Stimulated activated CD4-positive, alpha-beta T cell treated with anti-CD3 and anti-CD28 coated beads, Interleukin-4, amount 100 ng/mL, for 4 hours (primary cell): Measurements from ENCODE around the gene AIF1.
A peak's percentile ranks its signal among the peaks of the same experiment; 100 is the strongest.

Experiments used
- DNase-seq, 2 experiments: peaks; one replicate each; pipeline ENCODE4 v3.0.0-alpha.2; 2020

AIF1 gene

GRCh38 chr6:31645325-31645724 lies 30.3 kb downstream of the AIF1 start:
- DNase-seq = no peak

DNA sequence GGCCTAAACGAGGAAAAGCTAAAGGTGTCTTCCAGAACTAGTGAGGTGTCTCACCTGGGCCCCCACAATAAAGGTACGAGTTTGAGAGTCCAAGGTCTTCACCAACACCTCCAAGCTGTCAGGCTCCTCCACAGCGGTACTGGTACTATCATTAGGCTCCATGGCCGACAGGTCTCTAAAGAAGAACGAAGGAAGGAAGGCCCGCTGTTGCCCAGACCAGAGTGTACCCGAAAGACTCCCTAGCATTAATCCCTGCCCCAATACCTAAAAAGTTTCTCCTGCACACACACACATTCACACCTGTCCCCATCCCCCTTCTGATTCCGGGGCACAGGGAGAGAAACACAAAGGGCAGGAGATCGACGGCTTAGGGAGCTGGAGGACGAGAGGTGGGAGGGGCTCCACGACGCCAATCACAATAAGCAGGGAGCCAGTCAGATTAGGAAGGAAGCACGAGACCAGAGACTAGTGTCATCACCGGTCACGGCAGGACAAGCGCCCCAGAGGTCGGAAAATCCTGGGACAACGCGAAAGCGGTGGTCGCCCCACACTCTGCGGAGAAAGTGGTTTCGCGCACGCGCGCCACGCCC lies 36.7 kb downstream of the AIF1 start:
- DNase-seq = no peak

GRCh38 chr6:31652925-31653724 lies 38.1 kb downstream of the AIF1 start:
- peak; percentile 75 to 90 for DNase-seq

DNA sequence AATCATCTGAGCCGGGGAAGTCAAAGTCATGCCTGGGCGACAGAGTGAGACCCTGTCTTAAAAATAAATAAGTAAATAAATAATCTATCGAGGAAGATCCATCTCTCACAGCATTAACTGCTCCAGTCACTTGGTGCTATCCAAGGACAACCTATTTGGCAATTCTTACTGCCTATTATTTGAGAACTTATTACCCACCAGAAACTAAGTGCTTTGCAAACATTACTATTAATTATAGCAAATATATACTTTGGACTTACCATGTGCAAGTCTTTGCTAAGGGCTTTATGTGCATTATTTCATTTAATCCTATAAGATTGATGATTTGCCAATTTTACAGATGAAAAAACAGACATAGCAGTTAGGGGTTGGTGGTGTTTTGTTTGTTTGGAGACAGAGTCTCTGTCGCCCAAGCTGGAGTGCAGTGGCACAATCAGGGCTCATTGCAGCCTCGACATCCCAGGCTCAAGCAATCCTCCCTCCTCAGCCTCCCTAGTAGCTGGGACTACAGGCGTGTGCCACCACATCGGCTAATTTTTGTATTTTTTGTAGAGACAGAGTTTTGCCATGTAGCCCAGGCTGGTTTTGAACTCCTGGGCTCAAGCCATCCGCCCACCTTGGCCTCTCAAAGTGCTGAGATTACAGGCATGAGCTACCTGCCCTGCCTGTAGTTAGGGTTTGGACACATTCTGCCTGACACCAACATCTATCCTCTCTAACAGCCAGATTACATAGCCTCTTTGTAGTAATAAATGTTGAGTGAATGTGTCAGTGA lies 39.7 kb downstream of the AIF1 start:
- DNase-seq = no peak

DNA sequence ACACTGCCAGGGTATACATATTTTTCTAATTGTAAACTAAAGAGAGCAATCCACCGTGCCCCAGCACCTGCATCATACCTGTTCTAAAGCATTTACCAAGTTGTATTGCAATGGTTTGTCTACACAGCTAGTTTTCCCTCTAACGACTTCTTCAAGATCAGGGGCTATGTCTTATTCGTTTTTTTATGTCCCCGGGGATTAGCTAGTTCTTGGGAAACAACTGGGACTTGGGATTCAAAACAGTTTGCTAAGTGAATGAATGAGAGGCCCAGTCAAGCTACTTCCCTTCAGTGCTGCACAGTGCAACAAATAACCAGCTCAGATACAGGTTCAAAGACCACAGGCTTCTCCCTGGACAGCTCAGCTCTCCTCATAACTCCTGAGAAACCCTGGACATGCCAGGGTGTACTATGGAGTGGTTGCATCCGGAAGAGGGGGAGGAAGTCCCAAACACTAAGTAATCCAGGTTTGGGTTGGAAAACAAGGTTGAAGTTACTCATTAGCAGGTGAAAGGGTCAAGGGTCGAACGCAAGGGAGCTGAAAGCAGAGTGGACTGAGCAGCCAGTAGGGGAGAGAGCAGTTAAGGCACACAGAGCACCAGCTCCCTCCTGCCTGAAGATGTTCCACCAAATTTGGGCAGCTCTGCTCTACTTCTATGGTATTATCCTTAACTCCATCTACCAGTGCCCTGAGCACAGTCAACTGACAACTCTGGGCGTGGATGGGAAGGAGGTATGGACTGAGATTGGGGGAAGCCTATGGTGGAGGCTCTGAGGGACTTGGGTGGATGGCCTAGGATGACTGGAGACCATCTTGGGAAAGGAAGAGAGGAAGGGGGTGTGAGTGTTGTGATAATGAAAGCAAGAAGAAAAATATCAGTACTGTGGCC lies 40.6 kb downstream of the AIF1 start, which contains the start of gene APOM:
Gene APOM, plus strand, starts transcription at position 546 of the 889 bp plus-strand sequence. Its CDS starts 73 bp downstream, at position 619.
- no peak for DNase-seq

- no peak for DNase-seq
Observed at GRCh38 chr6:31657406-31658157, 42.5 kb downstream of the AIF1 start.

DNA sequence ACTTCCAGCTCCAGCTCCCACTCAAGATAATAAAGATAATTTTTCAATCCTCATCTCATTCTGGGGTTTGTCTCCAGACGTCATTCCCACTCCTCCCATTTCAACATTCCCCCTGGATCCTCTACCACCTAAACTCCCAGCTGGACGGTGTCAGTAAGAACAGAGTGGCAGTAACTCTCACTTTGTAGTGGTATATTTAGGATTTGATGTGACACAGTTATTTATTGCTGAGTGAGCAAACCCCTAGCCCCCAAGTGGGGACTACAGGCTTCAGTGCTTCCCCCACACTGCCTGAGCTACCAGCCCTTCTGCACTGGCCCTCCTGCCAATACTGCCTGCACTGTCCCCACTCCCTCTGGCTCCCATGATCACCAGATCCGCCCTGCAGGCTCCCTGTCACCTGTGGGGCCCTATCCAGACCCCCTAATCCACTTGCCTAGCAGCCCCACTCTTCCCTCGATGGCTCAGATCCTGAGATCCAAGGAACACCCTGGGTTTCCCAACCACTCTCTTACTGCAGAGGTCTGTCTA lies 43.2 kb downstream of the AIF1 start:
- DNase-seq = no peak

- DNase-seq = no peak
Observed at GRCh38 chr6:31658983-31659648, 44.1 kb downstream of the AIF1 start.

GRCh38 chr6:31659649-31660380 lies 44.8 kb downstream of the AIF1 start:
- no peak for DNase-seq

GRCh38 chr6:31660381-31661261 lies 45.6 kb downstream of the AIF1 start, which contains the start of gene C6orf47:
Gene C6orf47, minus strand, starts transcription at chr6:31660778. Its CDS starts 831 bp downstream, at chr6:31659947.
- DNase-seq = peak; percentile 72 to 73

GRCh38 chr6:31661262-31662123 lies 46.5 kb downstream of the AIF1 start:
- DNase-seq = no peak

DNA sequence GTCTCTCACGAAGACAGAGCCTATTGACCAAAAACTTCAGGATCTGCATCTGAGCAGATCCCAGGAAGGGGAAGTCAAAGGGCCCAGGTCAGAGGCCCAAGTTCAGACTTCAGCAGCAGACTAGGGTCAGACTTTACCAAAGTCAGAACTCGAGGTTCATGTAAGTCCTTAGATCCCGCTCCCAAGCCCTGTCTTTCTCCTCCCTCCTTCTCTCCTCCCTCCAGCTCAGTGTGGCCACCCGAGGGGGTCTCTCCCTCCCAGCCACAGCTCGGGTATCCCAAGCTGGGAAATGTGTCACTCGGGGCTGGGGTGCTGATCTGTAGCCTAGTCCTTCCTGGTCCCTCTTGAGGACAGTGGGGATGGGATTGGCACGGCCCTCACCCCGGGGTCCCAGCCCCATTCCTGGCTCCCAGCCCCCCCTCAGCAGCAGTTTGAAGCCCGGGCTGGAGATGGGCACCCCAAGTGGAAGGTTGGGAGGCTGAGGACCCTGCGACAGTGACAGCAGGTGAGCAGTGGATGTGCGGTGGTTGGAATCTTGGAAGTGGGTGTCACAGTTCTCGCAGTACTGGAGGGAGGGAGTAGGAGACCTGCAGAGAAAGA lies 47.2 kb downstream of the AIF1 start:
- no peak for DNase-seq

GRCh38 chr6:31663126-31663960 lies 48.3 kb downstream of the AIF1 start:
- no peak for DNase-seq

- no peak for DNase-seq
Observed at GRCh38 chr6:31663961-31664789, 49.1 kb downstream of the AIF1 start.

DNA sequence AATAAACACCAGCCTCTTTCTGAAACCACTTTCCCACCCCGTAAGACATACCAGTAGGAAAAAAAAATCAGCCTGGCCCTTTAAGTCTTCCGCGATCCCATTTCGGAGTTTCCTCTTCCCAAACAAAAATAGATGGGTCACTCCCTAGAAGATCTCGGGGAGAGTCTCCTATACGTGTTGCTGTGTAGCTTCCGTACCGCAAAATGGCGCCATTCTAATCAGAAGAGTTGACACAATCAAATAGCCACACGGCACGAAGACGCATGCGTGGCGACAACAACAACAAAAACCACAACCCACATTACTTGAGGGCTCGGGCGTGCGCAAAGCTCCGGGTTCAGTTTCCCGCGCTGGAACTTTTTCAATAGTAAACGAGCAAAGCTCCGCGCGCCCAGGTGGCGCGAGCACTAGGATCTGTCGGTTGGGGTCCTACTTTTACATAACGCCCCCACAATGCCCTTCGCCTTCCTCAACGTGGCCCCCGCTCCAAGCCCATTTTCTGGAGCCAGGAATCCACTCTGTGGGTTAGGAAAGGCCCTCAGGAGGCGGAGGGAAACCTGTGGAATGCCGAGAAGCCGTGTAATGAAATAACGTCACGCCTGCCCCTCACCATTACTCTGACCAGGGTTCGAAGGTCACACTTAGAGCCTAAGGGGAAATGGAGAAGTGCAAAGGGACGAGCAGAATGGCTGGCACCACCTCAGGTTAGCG lies 49.9 kb downstream of the AIF1 start, which contains the start of gene GPANK1:
Gene GPANK1, minus strand, starts transcription at position 208 of the 711 bp plus-strand sequence. CDS start 519 bp downstream, outside the sequence.
- DNase-seq = peak; percentile 79 to 87
